ENCODE data around the gene CDC6.

Gene CDC6

GRCh38 chr17:40323391-40324381 is 36.0 kb downstream of the CDC6 start:
- peak; percentile 38 to 88 (median 60) for DNase-seq

DNA sequence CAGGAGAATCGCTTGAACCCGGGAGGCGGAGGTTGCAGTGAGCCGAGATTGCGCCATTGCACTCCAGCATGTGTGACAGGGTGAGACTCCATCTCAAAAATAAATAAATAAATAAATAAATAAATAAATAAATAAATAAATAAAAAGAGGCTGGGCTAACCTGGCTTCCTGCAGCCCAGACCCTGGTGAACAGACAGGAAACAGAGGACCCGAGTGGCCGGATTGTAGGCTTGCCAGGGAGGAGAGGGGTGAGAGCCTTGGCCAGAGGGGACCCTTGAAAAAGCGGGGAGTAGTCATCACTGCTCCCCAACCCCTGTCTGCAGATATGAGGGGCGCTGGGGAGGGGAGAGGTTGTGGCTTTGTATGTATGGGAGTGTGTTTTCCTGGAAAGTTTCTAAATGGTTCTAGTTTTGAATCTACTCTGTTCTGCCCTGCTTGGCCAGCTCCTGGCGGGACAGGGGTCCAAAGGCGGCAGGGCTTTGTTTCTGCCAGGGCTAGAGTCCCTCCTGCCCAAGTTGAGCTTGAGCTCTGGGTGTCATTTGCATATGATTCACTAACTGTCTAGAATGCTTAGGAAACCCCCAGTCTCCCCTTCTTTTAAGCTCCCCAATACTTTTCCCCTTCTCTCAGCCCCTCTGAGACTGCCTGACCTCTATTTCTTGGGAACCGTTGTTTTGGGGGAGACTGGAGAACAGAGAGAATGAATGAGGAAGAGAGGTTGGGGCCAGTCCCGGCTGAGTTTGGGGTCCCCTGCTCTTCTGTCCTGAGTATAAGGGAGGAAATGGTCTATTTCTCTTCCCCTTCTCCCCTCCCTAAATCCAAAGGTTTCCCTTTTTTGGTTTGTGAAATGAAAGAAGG is 37.7 kb downstream of the CDC6 start:
- peak in 2 of 6 experiments; percentile 26 to 49 for DNase-seq

DNA sequence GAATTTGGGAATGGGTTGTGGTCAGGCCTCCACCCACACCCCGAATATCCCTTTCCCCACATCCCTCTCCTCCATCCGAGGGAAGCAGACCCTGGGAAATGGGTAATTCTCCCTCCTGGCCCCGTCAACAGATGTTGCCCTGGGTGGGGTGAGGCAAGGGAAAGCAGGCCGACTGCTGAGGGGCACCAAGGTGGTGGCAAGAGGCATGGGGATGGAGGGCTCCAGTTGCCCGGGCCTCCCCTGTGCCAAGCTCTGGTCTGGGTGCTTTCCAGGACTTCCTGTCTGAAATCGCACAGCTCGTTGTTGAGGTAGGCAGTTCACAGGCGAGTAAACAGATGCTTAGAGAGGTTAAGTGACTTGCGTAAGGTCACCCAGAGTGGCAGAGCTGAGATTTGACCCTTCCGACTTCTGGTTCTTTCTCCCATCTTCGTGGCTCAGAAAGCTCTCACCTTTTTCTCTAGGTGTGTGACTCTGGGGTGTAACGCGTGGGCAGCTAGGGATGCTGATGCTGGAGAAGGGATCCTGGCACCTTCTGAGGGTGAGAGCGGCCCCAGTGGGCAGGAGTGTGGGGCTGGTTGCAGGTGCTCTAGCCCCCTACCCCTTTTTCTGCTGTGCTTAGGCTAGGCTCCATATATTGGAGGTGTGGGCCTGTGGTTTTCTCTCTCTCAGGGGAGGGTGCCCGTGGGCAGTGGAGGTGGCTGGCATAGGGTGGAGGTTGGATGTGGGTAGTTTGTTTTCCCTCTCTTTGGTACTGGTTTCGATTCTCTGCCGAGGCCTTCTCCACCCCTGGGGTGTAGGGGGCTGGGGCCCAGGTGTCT is 38.5 kb downstream of the CDC6 start:
- DNase-seq = peak; percentile 44 to 67 (median 60)

DNA sequence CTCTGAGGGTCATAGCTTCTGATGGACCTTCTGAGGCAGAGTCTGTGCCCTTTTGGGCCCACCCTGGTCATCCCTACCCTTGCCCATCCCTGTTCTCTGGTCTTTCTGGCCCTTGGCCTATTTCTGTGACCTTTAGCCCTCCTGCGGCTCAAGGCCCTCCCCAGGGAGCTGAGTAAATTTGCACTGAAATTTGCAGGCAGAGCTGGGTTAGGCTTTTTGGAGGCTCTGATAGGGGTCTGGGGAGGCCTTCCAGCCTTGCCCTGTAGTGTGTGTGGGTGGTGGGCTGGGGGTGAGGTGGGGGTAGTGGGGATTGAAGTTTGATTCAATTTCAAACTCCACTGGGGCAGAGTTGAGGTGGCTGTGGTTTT is 39.1 kb downstream of the CDC6 start:
- DNase-seq = no peak

GRCh38 chr17:40327244-40327729 is 39.6 kb downstream of the CDC6 start:
- DNase-seq = no peak

- no peak for DNase-seq
These were observed 40.2 kb downstream of the CDC6 start for GRCh38 chr17:40327735-40328385.

DNA sequence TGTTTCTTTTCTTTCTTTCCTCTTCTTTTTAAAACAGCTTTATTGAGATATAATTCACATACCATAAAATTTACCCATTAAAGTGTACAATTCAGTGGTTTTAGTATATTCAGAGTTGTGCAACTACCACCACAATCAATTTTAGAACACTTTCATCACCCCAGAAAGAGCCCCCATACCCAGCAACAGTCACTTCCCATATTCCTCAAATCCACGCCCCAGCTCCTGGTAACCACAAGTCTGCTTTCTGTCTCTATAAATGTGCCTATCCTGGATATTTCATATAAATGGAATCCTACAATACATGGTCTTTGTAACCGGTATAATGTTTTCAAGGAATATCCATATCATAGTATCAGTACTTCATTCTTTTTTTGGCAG is 40.7 kb downstream of the CDC6 start:
- DNase-seq = no peak

DNA sequence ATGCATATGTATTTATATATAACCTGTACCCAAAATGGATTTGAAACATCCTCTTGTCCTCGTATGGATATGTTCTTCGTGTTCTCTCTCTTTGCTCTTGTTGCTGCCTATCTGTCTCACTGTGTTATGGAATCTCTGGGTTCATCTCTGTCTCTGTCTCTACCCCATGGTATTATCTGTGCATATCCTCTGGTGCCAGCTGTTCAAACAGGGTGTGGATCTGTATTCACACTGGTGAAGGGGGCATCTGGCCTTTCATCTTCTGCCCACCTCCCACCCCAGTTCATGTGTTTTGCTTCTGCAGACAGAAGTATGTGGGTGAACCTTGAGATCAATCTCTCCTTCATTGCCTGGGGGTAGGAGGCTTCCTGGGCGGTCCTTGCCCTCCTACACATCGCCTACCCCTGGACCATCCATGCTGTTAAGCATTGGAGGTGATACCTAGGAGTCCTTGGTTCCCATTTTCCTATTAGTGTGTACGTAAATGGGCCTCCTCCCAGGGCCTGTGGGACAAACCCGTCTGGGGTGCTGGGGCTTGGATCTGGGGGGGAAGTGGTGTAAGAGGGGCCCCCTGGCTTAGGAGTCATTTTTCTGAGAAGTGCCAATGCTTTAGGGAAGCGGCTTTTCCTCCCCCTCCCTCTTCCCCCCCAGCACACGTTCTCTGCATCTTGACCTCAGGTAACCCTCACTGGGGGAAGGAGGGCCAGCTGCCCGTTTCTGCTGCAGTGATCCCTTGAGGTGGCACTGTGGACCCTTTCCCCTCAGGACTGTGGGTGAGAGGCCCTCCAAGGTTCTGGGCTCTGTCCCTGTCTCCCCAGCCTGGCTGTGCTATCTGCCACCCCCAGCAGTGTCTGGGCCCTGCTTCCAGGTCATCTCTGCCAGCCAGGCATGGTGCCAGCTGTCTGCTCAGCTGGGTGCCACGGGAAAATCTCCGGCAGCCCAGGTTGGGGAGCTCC is 42.4 kb downstream of the CDC6 start:
- DNase-seq = peak in 1 of 6 experiments; percentile 42

DNA sequence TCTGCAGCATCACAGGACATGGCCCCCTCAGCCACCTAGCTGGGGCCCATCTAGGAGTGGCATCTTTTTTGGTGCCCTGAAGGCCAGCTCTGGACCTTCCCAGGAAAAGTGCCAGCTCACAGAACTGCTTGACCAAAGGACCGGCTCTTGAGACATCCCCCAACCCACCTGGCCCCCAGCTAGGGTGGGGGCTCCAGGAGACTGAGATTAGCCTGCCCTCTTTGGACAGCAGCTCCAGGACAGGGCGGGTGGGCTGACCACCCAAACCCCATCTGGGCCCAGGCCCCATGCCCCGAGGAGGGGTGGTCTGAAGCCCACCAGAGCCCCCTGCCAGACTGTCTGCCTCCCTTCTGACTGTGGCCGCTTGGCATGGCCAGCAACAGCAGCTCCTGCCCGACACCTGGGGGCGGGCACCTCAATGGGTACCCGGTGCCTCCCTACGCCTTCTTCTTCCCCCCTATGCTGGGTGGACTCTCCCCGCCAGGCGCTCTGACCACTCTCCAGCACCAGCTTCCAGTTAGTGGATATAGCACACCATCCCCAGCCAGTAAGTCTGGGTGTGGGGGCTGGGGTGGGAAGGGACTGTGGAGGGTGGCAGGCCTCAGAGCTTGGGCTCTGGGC is 43.3 kb downstream of the CDC6 start:
- no peak for DNase-seq

GRCh38 chr17:40331743-40332641 is 44.3 kb downstream of the CDC6 start:
- peak in 1 of 6 experiments; percentile 20 for DNase-seq

- no peak for DNase-seq
These were observed 46.2 kb downstream of the CDC6 start for GRCh38 chr17:40333781-40334448.

DNA sequence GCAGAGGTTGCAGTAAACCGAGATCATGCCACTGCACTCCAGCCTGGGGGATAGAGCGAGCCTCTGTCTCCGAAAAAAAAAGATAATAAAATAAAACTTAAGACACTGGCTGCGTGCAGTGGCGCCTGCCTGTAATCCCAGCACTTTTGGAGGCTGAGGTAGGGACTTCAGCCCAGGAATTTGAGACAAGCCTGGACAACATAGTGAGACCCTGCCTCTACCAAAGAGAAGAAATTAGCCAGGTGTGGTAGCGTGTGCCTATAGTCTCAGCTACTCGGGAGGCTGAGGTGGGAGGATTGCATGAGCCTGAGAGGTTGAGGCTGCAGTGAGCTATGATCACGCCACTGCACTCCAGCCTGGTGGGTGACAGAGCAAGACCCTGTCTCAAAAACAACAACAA is 47.9 kb downstream of the CDC6 start:
- no peak for DNase-seq

- DNase-seq = no peak
These were observed 49.7 kb downstream of the CDC6 start for GRCh38 chr17:40337351-40337750.

GRCh38 chr17:40338058-40338457 is 50.4 kb downstream of the CDC6 start:
- DNase-seq = no peak

- no peak for DNase-seq
These were observed 51.4 kb downstream of the CDC6 start for GRCh38 chr17:40338941-40339649.

DNA sequence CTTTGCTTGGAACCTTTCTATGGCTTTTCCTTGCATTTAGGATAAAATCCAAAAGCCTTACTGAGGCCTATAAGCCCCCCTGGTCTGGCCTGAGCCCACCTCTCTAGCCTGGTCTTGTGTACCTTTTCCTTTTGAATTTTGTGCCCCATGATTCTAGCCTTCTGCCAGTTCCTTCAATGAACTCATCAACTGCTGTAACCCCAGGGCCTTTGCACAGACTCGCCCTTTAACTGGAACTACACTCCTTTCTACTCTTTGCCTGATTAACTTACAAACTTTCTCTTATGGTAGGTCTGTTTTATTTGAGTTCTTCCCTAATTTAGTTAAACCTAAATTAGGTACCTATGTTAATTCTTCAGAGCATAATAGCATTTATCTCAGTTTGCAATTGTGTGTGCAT is 52.6 kb downstream of the CDC6 start:
- no peak for DNase-seq

DNA sequence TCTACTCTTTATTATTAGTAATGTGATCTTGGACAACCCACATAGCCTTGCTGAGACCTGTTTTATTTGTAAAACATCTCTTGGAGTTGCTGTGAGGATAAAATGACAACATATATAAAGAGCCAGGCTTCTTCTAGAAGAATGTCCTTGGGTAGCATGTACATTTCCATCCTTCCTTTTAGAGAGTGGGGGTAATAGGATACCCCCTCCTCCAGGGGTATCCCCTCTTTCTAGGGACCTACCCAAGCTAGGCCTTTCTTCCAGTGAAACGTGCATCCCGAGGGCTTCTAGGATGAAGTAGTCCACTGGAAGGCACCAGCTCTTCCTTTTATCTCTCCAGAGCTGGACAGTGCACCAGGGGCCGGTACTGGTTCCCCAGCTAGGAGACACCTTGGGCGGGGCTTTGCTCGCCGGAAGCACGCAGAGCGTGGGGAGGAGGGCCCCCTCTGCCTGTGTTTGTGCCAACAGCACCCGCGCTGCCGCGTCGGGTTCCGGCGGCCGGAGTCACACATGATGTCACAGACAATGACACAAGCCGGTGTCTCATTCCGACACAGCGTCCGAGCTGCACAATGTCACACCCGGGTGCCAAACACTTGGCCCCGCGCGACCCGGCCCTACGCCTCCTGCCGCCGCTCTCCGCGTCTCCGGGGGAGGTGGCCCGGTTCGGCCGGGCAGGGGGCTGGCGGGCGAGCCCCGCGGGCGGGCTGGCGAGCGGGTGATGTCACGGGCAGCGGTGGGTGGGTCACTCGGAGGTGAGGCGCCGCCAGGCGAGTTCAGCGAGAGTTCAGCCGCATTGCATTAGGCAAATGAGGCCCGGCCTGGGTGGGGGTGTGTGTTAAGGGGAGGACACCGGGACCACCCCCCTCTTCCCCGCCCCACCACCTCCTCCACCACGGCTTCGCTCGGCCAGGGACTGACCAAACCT is 53.5 kb downstream of the CDC6 start:
- peak; percentile 78 to 86 (median 84) for DNase-seq

Data from stimulated activated naive CD4-positive, alpha-beta T cell (primary cell).